ENCODE measurements around the gene HTD2. TPM values are rescaled to one million over a fixed set of nuclear protein-coding genes. Genes with fewer than 3 reads are reported as not detected.

The HTD2 gene
- total and polyA plus RNA-seq, 2 donors (not counting 3 experiments of a cell fraction or from before 2014, with no cell fraction given) = 8.2 to 10.3 TPM

- H3K9me1 ChIP-seq (replicated peaks; ENCODE audit: control insufficient read depth, extremely low read depth, insufficient read depth, low read length) = no peaks in the 10 kb centered on the region
- intact Hi-C loops (cut with micrococcal nuclease) = no loop called here
- peaks cover 0 to 2% of the 10 kb centered on the region in 2 experiments for H3K36me3 ChIP-seq (ENCODE audit: control insufficient read depth in 2 of 2, extremely low read depth in 1 of 2, insufficient read depth in 2 of 2, low read length in 2 of 2)
- dilution Hi-C loops (cut with MboI; ENCODE audit: extremely low pct_ligation_motif_present, low sequenced_read_pairs) = no loop called here
- H3K4me2 ChIP-seq (ENCODE audit: insufficient read depth, low read length) = no peak overlapping the region
- H2AFZ ChIP-seq (ENCODE audit: low read depth, low read length) = no peak overlapping the region
- no peaks in the 10 kb centered on the region for H3K79me2 ChIP-seq (ENCODE audit: control insufficient read depth, insufficient read depth, low read length)
- H3K27ac ChIP-seq (ENCODE audit: insufficient read depth, low read depth, low read length) = no peak overlapping the region
- H4K20me1 ChIP-seq (replicated peaks; ENCODE audit: control insufficient read depth, extremely low read depth, insufficient read depth, low read length) = no peaks in the 10 kb centered on the region
- no TSS peak for BruUV-seq (replicated peaks)
- no peaks in the 10 kb centered on the region for H3K27me3 ChIP-seq (ENCODE audit: control insufficient read depth in 2 of 2, insufficient read depth in 2 of 2, low read length in 2 of 2)
- no peaks in the 10 kb centered on the region for H3K9me3 ChIP-seq (replicated peaks; ENCODE audit: control insufficient read depth, insufficient read depth, low read length)
- POLR2A ChIA-PET = no interaction called here
- H3K4me1 ChIP-seq (ENCODE audit: control insufficient read depth, extremely low read depth, insufficient read depth, low read length) = no peaks in the 10 kb centered on the region
- CTCF ChIA-PET = no interaction called here
- no peak overlapping the region for H3K4me3 ChIP-seq (replicated peaks in 1 of 3; ENCODE audit: insufficient read depth in 1 of 3, low read depth in 1 of 3, low read length in 3 of 3)
- FAIRE-seq (no peak), DNase-seq (ENCODE audit: low read depth, low spot score) (no peak)
- TF ChIP-seq, protein P1, sequence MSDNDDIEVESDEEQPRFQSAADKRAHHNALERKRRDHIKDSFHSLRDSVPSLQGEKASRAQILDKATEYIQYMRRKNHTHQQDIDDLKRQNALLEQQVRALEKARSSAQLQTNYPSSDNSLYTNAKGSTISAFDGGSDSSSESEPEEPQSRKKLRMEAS (IDR thresholded peaks at IDR 0.05; ENCODE audit: insufficient read depth, insufficient read length) = no peak
- TF ChIP-seq, protein P2, sequence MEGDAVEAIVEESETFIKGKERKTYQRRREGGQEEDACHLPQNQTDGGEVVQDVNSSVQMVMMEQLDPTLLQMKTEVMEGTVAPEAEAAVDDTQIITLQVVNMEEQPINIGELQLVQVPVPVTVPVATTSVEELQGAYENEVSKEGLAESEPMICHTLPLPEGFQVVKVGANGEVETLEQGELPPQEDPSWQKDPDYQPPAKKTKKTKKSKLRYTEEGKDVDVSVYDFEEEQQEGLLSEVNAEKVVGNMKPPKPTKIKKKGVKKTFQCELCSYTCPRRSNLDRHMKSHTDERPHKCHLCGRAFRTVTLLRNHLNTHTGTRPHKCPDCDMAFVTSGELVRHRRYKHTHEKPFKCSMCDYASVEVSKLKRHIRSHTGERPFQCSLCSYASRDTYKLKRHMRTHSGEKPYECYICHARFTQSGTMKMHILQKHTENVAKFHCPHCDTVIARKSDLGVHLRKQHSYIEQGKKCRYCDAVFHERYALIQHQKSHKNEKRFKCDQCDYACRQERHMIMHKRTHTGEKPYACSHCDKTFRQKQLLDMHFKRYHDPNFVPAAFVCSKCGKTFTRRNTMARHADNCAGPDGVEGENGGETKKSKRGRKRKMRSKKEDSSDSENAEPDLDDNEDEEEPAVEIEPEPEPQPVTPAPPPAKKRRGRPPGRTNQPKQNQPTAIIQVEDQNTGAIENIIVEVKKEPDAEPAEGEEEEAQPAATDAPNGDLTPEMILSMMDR (IDR thresholded peaks at IDR 0.05; ENCODE audit: extremely low read depth in 1 of 2, insufficient read depth in 1 of 2, low read depth in 1 of 2, low read length in 2 of 2) = no peak
- TF ChIP-seq MYC (IDR thresholded peaks at IDR 0.05; ENCODE audit: low read depth, low read length) (no peak), EZH2 (IDR thresholded peaks at IDR 0.05; ENCODE audit: borderline replicate concordance, low read depth, low read length, severe bottlenecking) (no peak), POLR2AphosphoS5 (IDR thresholded peaks at IDR 0.05; ENCODE audit: insufficient read depth, low read depth, low read length) (no peak), FOS (IDR thresholded peaks at IDR 0.05; ENCODE audit: borderline replicate concordance, insufficient read depth, low read length) (no peak), JUN (IDR thresholded peaks at IDR 0.05; ENCODE audit: borderline replicate concordance, insufficient read depth, insufficient read length, low read depth) (no peak), POLR2A (IDR thresholded peaks at IDR 0.05; ENCODE audit: low read depth, low read length) (no peak), GATA2 (IDR thresholded peaks at IDR 0.05; ENCODE audit: insufficient read depth, insufficient read length, low read depth, low read length) (no peak)
- H3K9ac ChIP-seq (replicated peaks; ENCODE audit: extremely low read depth, insufficient read depth, low read length) = no peak overlapping the region
Measured at GRCh38 chr3:58369038-58369437, 62.7 kb downstream of the HTD2 start.

Small RNA genes lying within 50 kb of the gene (small RNA-seq; reads per million reads assigned to genes)
- not detected for gene AC098479.1 (ENCODE audit: insufficient read depth, insufficient read length, low read depth, low replicate concordance)

Other genes with a start within 250 kb of the HTD2 start
- gene DNASE1L3, start 95.5 kb upstream of the HTD2 start, total RNA-seq = 0.95 and 0.99 TPM in 2 replicates
- 1.2 and 1.3 TPM in 2 replicates for gene DNASE1L3, start 95.5 kb upstream of the HTD2 start, polyA plus RNA-seq
- 5.4 and 5.8 TPM in 2 replicates for gene ABHD6, start 68.7 kb upstream of the HTD2 start, total RNA-seq
- 7.5 and 8.3 TPM in 2 replicates for gene ABHD6, start 68.7 kb upstream of the HTD2 start, polyA plus RNA-seq
- gene RPP14, start 275 bp upstream of the HTD2 start, total RNA-seq = 18.1 and 21.3 TPM in 2 replicates
- gene RPP14, start 275 bp upstream of the HTD2 start, polyA plus RNA-seq = 9.6 and 11.9 TPM in 2 replicates
- gene PXK, start 26.4 kb downstream of the HTD2 start, total RNA-seq = 11.1 and 14.6 TPM in 2 replicates
- gene PXK, start 26.4 kb downstream of the HTD2 start, polyA plus RNA-seq = 8.4 and 11.3 TPM in 2 replicates
- gene PDHB, start 127.3 kb downstream of the HTD2 start, total RNA-seq = 59.3 and 60.8 TPM in 2 replicates
- 40.7 and 50.8 TPM in 2 replicates for gene PDHB, start 127.3 kb downstream of the HTD2 start, polyA plus RNA-seq
- 6.4 and 7.4 TPM in 2 replicates for gene KCTD6, start 185.6 kb downstream of the HTD2 start, total RNA-seq
- 5.4 and 6.4 TPM in 2 replicates for gene KCTD6, start 185.6 kb downstream of the HTD2 start, polyA plus RNA-seq
- gene ACOX2, start 230.7 kb downstream of the HTD2 start, total RNA-seq = 1.5 and 2.1 TPM in 2 replicates
- 10.5 and 10.7 TPM in 2 replicates for gene ACOX2, start 230.7 kb downstream of the HTD2 start, polyA plus RNA-seq

All from endothelial cell of umbilical vein (primary cell).